ENCODE data around the gene CD53. TPM values are rescaled to one million over a fixed set of nuclear protein-coding genes. Genes with fewer than 3 reads are reported as not detected.

Gene CD53
- total and polyA plus RNA-seq, 2 of the 4 experiments (the other 2 are of a cell fraction), result not detected

DNA sequence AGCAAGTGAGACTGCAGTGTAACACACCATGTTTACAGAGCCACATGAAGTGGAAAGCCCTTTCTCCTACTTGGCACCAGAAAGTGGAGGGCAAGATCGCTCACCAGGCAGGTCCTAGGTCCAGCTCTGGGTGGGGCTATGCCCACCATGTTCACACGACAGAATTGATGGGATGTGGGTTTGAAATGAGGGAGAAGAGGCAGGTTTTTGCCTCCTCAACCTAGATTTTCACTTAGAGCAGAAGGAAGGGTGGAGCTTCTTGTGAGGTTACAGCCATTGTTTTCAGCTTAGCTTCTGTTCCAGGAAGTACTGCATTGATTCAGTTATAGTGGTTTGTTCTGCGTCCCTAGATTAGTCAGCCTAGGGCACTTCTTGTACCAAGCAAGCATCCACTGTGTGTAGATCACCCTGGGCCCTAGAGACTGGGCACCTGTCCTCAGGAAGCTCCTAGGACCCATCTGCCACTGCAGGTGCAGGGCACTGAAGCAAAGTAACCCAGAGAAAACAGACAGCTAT lies 2.3 kb downstream of the CD53 start:
- ChIA-PET POLR2A (ENCODE audit: unreplicated experiment) (no interaction called here), CTCF (no interaction called here)
- Histone ChIP-seq H3K56ac (ENCODE audit: extremely low read depth, insufficient read depth, low read length) (no peak overlapping the region), H4K8ac (ENCODE audit: low read depth in 2 of 2, low read length in 2 of 2) (no peak overlapping the region), H3K9me1 (ENCODE audit: insufficient read depth, low read length) (no peaks in the 10 kb centered on the region), H3K4me2 (ENCODE audit: low read depth, low read length) (no peak overlapping the region), H3K79me1 (ENCODE audit: low read depth in 1 of 2, low read length in 2 of 2) (no peaks in the 10 kb centered on the region), H3K9me3 (ENCODE audit: control insufficient read depth, insufficient read depth, low read length) (no peaks in the 10 kb centered on the region), H2BK5ac (ENCODE audit: low read depth, low read length, poor library complexity, severe bottlenecking) (no peak overlapping the region), H2BK120ac (ENCODE audit: low read depth, low read length) (no peak overlapping the region), H3K18ac (ENCODE audit: low read depth, low read length) (no peak overlapping the region), H2AK5ac (ENCODE audit: low read depth, low read length) (no peak overlapping the region), H3K23ac (ENCODE audit: low read depth, low read length) (no peak overlapping the region), H2BK20ac (ENCODE audit: low read depth, low read length) (no peak overlapping the region), H2BK15ac (ENCODE audit: low read depth, low read length) (no peak overlapping the region), H3K4me1 (ENCODE audit: control insufficient read depth, insufficient read depth, low read length) (no peaks in the 10 kb centered on the region), H2AK9ac (replicated peaks; ENCODE audit: low read depth, low read length, poor library complexity) (no peak overlapping the region), H3K4me3 (ENCODE audit: insufficient read depth, low read depth, low read length) (no peak overlapping the region), H4K20me1 (ENCODE audit: insufficient read depth, low read length) (no peaks in the 10 kb centered on the region), H3K27ac (ENCODE audit: insufficient read depth, low read length) (no peak overlapping the region), H3K14ac (replicated peaks; ENCODE audit: low read depth, low read length) (no peak overlapping the region), H4K91ac (ENCODE audit: insufficient read depth, low read depth, low read length) (no peak overlapping the region), H4K5ac (ENCODE audit: low read depth, low read length) (no peak overlapping the region), H3K36me3 (ENCODE audit: control insufficient read depth, insufficient read depth, low read length) (no peaks in the 10 kb centered on the region), H2AFZ (replicated peaks; ENCODE audit: low read length, poor library complexity) (no peak overlapping the region), H3K4ac (ENCODE audit: low read depth, low read length) (no peak overlapping the region), H3K9ac (ENCODE audit: low read depth, low read length) (no peak overlapping the region), H3K27me3 (ENCODE audit: control insufficient read depth, insufficient read depth, low read length) (no peaks in the 10 kb centered on the region)
- TF ChIP-seq CHD1 (IDR thresholded peaks at IDR 0.05; ENCODE audit: low read depth, low read length) (no peak), POLR2A (IDR thresholded peaks at IDR 0.05; ENCODE audit: low read depth, low read length) (no peak), FOS (IDR thresholded peaks at IDR 0.05; ENCODE audit: low read depth, low read length) (no peak), RCOR1 (IDR thresholded peaks at IDR 0.05; ENCODE audit: insufficient replicate concordance, low read length) (no peak), MAFK (IDR thresholded peaks at IDR 0.05; ENCODE audit: low read depth, low read length) (no peak), SMC3 (IDR thresholded peaks at IDR 0.05; ENCODE audit: low read depth, low read length) (no peak), BHLHE40 (IDR thresholded peaks at IDR 0.05; ENCODE audit: low read depth, low read length) (no peak)
- TF ChIP-seq, protein P1, sequence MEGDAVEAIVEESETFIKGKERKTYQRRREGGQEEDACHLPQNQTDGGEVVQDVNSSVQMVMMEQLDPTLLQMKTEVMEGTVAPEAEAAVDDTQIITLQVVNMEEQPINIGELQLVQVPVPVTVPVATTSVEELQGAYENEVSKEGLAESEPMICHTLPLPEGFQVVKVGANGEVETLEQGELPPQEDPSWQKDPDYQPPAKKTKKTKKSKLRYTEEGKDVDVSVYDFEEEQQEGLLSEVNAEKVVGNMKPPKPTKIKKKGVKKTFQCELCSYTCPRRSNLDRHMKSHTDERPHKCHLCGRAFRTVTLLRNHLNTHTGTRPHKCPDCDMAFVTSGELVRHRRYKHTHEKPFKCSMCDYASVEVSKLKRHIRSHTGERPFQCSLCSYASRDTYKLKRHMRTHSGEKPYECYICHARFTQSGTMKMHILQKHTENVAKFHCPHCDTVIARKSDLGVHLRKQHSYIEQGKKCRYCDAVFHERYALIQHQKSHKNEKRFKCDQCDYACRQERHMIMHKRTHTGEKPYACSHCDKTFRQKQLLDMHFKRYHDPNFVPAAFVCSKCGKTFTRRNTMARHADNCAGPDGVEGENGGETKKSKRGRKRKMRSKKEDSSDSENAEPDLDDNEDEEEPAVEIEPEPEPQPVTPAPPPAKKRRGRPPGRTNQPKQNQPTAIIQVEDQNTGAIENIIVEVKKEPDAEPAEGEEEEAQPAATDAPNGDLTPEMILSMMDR (conservative IDR thresholded peaks at IDR 0.05; ENCODE audit: low read depth, low read length), result no peak
- ATAC-seq (ENCODE audit: low read depth), result no peak
- WGBS, 2 experiments (ENCODE audit: extremely low coverage in 2 of 2, insufficient read length in 1 of 2), result 60% methylated on average over 1 of the region's 3 CpGs; no CpG with 5 or more reads in 1 of the 2 experiments
- no peak for DNase-seq
- dilution Hi-C loops (cut with HindIII; ENCODE audit: low sequenced_read_pairs, unreplicated experiment) (no loop called here), in situ Hi-C loops (cut with MboI; ENCODE audit: low sequenced_read_pairs) (no loop called here), intact Hi-C loops (cut with micrococcal nuclease) (no loop called here)
- no TSS peak for BruUV-seq (replicated peaks)

Measured in IMR-90 (cell line).